ENCODE data around the gene PRKD2.

PRKD2 gene

DNA sequence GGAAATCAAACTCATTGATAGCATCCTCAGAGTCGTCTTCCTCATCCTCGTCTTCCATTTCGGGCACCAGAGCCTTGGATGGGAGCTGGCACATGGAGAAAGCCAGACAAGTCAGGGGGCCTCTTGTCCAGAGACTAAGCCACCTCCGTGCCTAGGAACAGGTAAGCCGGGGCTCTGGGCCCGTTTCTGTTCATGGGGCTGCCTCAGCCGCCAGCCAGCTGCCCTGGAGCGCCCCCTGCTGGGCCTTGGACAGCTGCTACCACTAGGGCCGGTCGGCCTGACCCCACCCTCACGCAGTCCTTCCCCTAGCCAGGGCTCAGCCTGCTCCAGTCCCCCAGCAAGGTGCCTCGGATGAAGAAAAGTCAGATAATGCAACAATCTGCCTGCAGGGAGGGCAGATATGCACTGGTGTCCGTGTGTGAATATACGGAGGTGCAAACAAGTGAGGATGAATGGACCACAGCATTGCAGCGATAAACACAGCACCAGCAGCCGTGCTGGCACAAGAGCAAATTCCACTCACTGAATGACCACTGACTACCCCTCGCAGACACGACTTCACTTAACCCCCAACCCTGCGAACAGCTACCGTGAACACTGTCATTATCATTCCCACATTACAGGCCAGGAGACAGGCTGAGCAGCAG lies 11.9 kb upstream of the PRKD2 start:
- TF ChIP-seq POLR2AphosphoS5 (IDR thresholded peaks at IDR 0.05; ENCODE audit: low read depth, low read length), result no peak
- TF ChIP-seq FOXP2 (optimal IDR thresholded peaks at IDR 0.05; ENCODE audit: borderline replicate concordance, extremely low read depth, extremely low read length, insufficient read depth), result peak; percentile 31

- TF ChIP-seq POLR2AphosphoS5 (IDR thresholded peaks at IDR 0.05; ENCODE audit: low read depth, low read length) (no peak), FOXP2 (optimal IDR thresholded peaks at IDR 0.05; ENCODE audit: borderline replicate concordance, extremely low read depth, extremely low read length, insufficient read depth) (no peak), SIN3A (IDR thresholded peaks at IDR 0.05; ENCODE audit: borderline replicate concordance, insufficient read depth, low read length) (no peak), TAF1 (IDR thresholded peaks at IDR 0.05; ENCODE audit: borderline replicate concordance, insufficient read depth, low read length) (no peak)
- TF ChIP-seq, protein P1, sequence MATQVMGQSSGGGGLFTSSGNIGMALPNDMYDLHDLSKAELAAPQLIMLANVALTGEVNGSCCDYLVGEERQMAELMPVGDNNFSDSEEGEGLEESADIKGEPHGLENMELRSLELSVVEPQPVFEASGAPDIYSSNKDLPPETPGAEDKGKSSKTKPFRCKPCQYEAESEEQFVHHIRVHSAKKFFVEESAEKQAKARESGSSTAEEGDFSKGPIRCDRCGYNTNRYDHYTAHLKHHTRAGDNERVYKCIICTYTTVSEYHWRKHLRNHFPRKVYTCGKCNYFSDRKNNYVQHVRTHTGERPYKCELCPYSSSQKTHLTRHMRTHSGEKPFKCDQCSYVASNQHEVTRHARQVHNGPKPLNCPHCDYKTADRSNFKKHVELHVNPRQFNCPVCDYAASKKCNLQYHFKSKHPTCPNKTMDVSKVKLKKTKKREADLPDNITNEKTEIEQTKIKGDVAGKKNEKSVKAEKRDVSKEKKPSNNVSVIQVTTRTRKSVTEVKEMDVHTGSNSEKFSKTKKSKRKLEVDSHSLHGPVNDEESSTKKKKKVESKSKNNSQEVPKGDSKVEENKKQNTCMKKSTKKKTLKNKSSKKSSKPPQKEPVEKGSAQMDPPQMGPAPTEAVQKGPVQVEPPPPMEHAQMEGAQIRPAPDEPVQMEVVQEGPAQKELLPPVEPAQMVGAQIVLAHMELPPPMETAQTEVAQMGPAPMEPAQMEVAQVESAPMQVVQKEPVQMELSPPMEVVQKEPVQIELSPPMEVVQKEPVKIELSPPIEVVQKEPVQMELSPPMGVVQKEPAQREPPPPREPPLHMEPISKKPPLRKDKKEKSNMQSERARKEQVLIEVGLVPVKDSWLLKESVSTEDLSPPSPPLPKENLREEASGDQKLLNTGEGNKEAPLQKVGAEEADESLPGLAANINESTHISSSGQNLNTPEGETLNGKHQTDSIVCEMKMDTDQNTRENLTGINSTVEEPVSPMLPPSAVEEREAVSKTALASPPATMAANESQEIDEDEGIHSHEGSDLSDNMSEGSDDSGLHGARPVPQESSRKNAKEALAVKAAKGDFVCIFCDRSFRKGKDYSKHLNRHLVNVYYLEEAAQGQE (IDR thresholded peaks at IDR 0.05; ENCODE audit: insufficient read depth in 1 of 2, low read depth in 2 of 2, low read length in 2 of 2), result no peak
Measured at GRCh38 chr19:46728208-46728607, 11.3 kb upstream of the PRKD2 start.

DNA sequence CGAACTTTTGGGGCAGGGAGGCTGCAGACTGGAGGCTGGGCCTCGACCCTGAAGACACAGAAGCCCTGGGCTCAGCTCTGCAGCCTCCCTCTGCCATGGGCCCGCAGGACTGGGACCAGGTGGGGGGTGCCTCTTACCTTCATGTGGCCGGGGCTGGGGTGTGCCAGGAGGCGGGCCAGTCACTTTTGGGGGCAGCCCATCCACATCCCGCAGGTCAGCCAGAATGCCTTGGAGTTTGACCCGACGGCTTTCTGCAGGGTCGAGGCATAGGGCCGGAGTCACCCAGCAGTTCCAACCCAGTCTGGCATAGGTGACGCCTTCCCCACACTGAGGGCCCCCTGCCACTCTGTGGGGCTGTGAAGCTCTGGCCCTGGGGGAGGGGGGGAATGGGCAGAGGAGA lies 10.8 kb upstream of the PRKD2 start:
- TF ChIP-seq SIN3A (IDR thresholded peaks at IDR 0.05; ENCODE audit: borderline replicate concordance, insufficient read depth, low read length) (no peak), FOXP2 (optimal IDR thresholded peaks at IDR 0.05; ENCODE audit: borderline replicate concordance, extremely low read depth, extremely low read length, insufficient read depth) (no peak), POLR2AphosphoS5 (IDR thresholded peaks at IDR 0.05; ENCODE audit: low read depth, low read length) (no peak)
- TF ChIP-seq, protein P1 (IDR thresholded peaks at IDR 0.05; ENCODE audit: insufficient read depth in 1 of 2, low read depth in 2 of 2, low read length in 2 of 2), result no peak

GRCh38 chr19:46726971-46727501 lies 10.1 kb upstream of the PRKD2 start:
- TF ChIP-seq FOXP2 (optimal IDR thresholded peaks at IDR 0.05; ENCODE audit: borderline replicate concordance, extremely low read depth, extremely low read length, insufficient read depth) (no peak), SIN3A (IDR thresholded peaks at IDR 0.05; ENCODE audit: borderline replicate concordance, insufficient read depth, low read length) (no peak), TAF1 (IDR thresholded peaks at IDR 0.05; ENCODE audit: borderline replicate concordance, insufficient read depth, low read length) (no peak), POLR2AphosphoS5 (IDR thresholded peaks at IDR 0.05; ENCODE audit: low read depth, low read length) (no peak)
- TF ChIP-seq, protein P1 (IDR thresholded peaks at IDR 0.05; ENCODE audit: insufficient read depth in 1 of 2, low read depth in 2 of 2, low read length in 2 of 2), result no peak

DNA sequence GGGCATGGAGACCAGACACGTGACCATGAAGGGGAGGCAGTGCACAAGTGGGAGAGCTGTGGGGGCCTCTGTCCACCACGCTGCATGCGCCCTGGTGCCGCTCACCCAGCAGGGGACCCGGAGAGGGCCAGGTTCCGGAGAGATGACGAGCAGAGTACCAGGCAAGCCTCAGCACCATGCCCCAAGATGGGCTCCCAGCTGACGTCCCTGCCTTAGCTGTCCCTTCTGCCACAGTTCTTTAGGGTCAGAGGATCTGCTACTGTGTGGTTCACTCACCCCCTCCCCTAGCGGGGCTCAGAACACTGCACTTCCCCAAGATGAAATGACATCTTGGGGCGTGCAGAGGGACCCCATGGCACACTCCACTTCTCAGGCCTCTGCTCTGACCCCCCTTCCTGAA lies 9.6 kb upstream of the PRKD2 start:
- no peak for TF ChIP-seq FOXP2 (optimal IDR thresholded peaks at IDR 0.05; ENCODE audit: borderline replicate concordance, extremely low read depth, extremely low read length, insufficient read depth)
- TF ChIP-seq SIN3A (IDR thresholded peaks at IDR 0.05; ENCODE audit: borderline replicate concordance, insufficient read depth, low read length), result no peak
- TF ChIP-seq, protein P1 (IDR thresholded peaks at IDR 0.05; ENCODE audit: insufficient read depth in 1 of 2, low read depth in 2 of 2, low read length in 2 of 2), result no peak
- TF ChIP-seq POLR2AphosphoS5 (IDR thresholded peaks at IDR 0.05; ENCODE audit: low read depth, low read length), result no peak
- TF ChIP-seq TAF1 (IDR thresholded peaks at IDR 0.05; ENCODE audit: borderline replicate concordance, insufficient read depth, low read length), result no peak

All from PFSK-1 (cell line).